Naive B cell (primary cell): ENCODE results near the gene SAMD4A. TPM values are rescaled to one million over a fixed set of nuclear protein-coding genes. Genes with fewer than 3 reads are reported as not detected.

ENCODE experiments used
- ATAC-seq, 2 donors: fragments of 150-1000 bp; cut with Tn5 transposase; 2 replicates each; pipeline ENCODE4 v1.10.0; 2021; ENCODE audit warnings: low read depth in 2 of 2, mild to moderate bottlenecking in 2 of 2, moderate library complexity in 2 of 2
- DNase-seq: peaks from one replicate; pipeline ENCODE4 v3.0.0; 2022
- H3K27ac Mint-ChIP-seq, 6 donors: one replicate each; pipeline ENCODE4 v1.8.0; 2020 to 2022; ENCODE audit warnings: mild to moderate bottlenecking in 6 of 6, mixed read lengths in 6 of 6, moderate library complexity in 5 of 6, inconsistent platforms in 2 of 6
- H3K27me3 Mint-ChIP-seq, 3 donors: one replicate each; pipeline ENCODE4 v1.8.0; 2021 to 2022; ENCODE audit warnings: mixed read lengths in 3 of 3, mild to moderate bottlenecking in 1 of 3
- H3K36me3 Mint-ChIP-seq, 2 donors: one replicate each; pipeline ENCODE4 v1.8.0; 2020 to 2022; ENCODE audit warnings: mixed read lengths in 2 of 2, inconsistent platforms in 1 of 2, mild to moderate bottlenecking in 1 of 2
- H3K4me1 Mint-ChIP-seq, 3 donors: one replicate each; pipeline ENCODE4 v1.8.0; 2020 to 2022; ENCODE audit warnings: mixed read lengths in 3 of 3, inconsistent platforms in 1 of 3, mild to moderate bottlenecking in 1 of 3, moderate library complexity in 1 of 3
- H3K4me3 Mint-ChIP-seq, 8 donors: one replicate each; pipeline ENCODE4 v1.8.0; 2020 to 2022; ENCODE audit warnings: mild to moderate bottlenecking in 8 of 8, mixed read lengths in 8 of 8, moderate library complexity in 8 of 8, inconsistent platforms in 2 of 8
- H3K9me3 Mint-ChIP-seq, 7 donors: one replicate each; pipeline ENCODE4 v1.8.0; 2020 to 2022; ENCODE audit warnings: mixed read lengths in 7 of 7, mild to moderate bottlenecking in 5 of 7, inconsistent platforms in 2 of 7, moderate library complexity in 1 of 7
- polyA plus RNA-seq, 6 donors: library from polyadenylated mRNA; unstranded; fragments of 300-500 nt; fragmentation: Illumina TruSeq; gene quantifications; one replicate each; pipeline ENCODE4 v1.2.3, GENCODE V29; 2021; ENCODE audit warnings: low read depth in 6 of 6

Gene SAMD4A
- polyA plus RNA-seq, 6 donors from 2014 or later: 0.84 to 2.1 (median 1.2) TPM; not detected in 1

- ATAC-seq: no peak
- Mint-ChIP-seq H3K27me3 (no peaks in the 10 kb centered on the region), H3K36me3 (peaks cover 0 to 4% of the 10 kb centered on the region in 2 donors), H3K4me3 (no peak overlapping the region), H3K27ac (no peak overlapping the region), H3K9me3 (no peaks in the 10 kb centered on the region), H3K4me1 (peaks cover 11 to 25% (median 12%) of the 10 kb centered on the region in 3 donors)
- no peak for DNase-seq
These were observed 115.7 kb downstream of the SAMD4A start for GRCh38 chr14:54682578-54682977.

- DNase-seq (no peak), ATAC-seq (peak in 1 of 2 donors; percentile 85)
- peak overlapping the region in 3 of 6 donors; percentile 7 to 27 (median 16) for H3K27ac Mint-ChIP-seq
- no peaks in the 10 kb centered on the region for H3K36me3 Mint-ChIP-seq
- H3K9me3 Mint-ChIP-seq: no peaks in the 10 kb centered on the region
- peaks cover 8 to 29% (median 12%) of the 10 kb centered on the region in 3 donors for H3K4me1 Mint-ChIP-seq
- H3K27me3 Mint-ChIP-seq: no peaks in the 10 kb centered on the region
- H3K4me3 Mint-ChIP-seq: no peak overlapping the region
These were observed 117.2 kb downstream of the SAMD4A start for GRCh38 chr14:54683882-54684794.

- ATAC-seq (no peak), DNase-seq (no peak)
- H3K27me3 Mint-ChIP-seq: no peaks in the 10 kb centered on the region
- no peaks in the 10 kb centered on the region for H3K9me3 Mint-ChIP-seq
- no peak overlapping the region for H3K27ac Mint-ChIP-seq
- H3K36me3 Mint-ChIP-seq: no peaks in the 10 kb centered on the region
- H3K4me3 Mint-ChIP-seq: no peak overlapping the region
- peaks cover 8 to 29% (median 16%) of the 10 kb centered on the region in 3 donors for H3K4me1 Mint-ChIP-seq
These were observed 118.4 kb downstream of the SAMD4A start for GRCh38 chr14:54685286-54685845.

- ATAC-seq (no peak), DNase-seq (no peak)
- no peaks in the 10 kb centered on the region for H3K36me3 Mint-ChIP-seq
- H3K27me3 Mint-ChIP-seq: no peaks in the 10 kb centered on the region
- no peak overlapping the region for H3K4me3 Mint-ChIP-seq
- peaks cover 8 to 36% (median 19%) of the 10 kb centered on the region in 3 donors for H3K4me1 Mint-ChIP-seq
- peak overlapping the region in 3 of 6 donors; percentile 20 to 44 (median 32) for H3K27ac Mint-ChIP-seq
- H3K9me3 Mint-ChIP-seq: no peaks in the 10 kb centered on the region
These were observed 119.4 kb downstream of the SAMD4A start for GRCh38 chr14:54686219-54686870.

GRCh38 chr14:54686871-54687749, 120.2 kb downstream of the SAMD4A start:
- peak overlapping the region in 2 of 6 donors; percentile 58 to 77 for H3K27ac Mint-ChIP-seq
- peaks cover 8 to 36% (median 19%) of the 10 kb centered on the region in 3 donors for H3K4me1 Mint-ChIP-seq
- ATAC-seq (no peak), DNase-seq (no peak)
- no peaks in the 10 kb centered on the region for H3K36me3 Mint-ChIP-seq
- H3K4me3 Mint-ChIP-seq: no peak overlapping the region
- no peaks in the 10 kb centered on the region for H3K27me3 Mint-ChIP-seq
- H3K9me3 Mint-ChIP-seq: no peaks in the 10 kb centered on the region

- Mint-ChIP-seq H3K36me3 (no peaks in the 10 kb centered on the region), H3K4me3 (peak overlapping the region in 1 of 8 donors; percentile 56), H3K9me3 (no peaks in the 10 kb centered on the region), H3K27me3 (no peaks in the 10 kb centered on the region), H3K27ac (peak overlapping the region in 1 of 6 donors; percentile 77), H3K4me1 (peaks cover 8 to 30% (median 19%) of the 10 kb centered on the region in 3 donors)
- DNase-seq (no peak), ATAC-seq (no peak)
These were observed 120.8 kb downstream of the SAMD4A start for GRCh38 chr14:54687750-54688119.

- Mint-ChIP-seq H3K4me3 (no peak overlapping the region), H3K27me3 (no peaks in the 10 kb centered on the region), H3K36me3 (no peaks in the 10 kb centered on the region), H3K4me1 (peaks cover 8 to 28% (median 19%) of the 10 kb centered on the region in 3 donors), H3K27ac (peak overlapping the region in 1 of 6 donors; percentile 27), H3K9me3 (no peaks in the 10 kb centered on the region)
- ATAC-seq (no peak), DNase-seq (no peak)
These were observed 121.3 kb downstream of the SAMD4A start for GRCh38 chr14:54688229-54688628.

- ATAC-seq: no peak
- no peak for DNase-seq
- H3K36me3 Mint-ChIP-seq: no peaks in the 10 kb centered on the region
- H3K27me3 Mint-ChIP-seq: no peaks in the 10 kb centered on the region
- no peak overlapping the region for H3K27ac Mint-ChIP-seq
- no peaks in the 10 kb centered on the region for H3K9me3 Mint-ChIP-seq
- peaks cover 8 to 31% (median 18%) of the 10 kb centered on the region in 3 donors for H3K4me1 Mint-ChIP-seq
- H3K4me3 Mint-ChIP-seq: no peak overlapping the region
These were observed 123.0 kb downstream of the SAMD4A start for GRCh38 chr14:54689928-54690327.

GRCh38 chr14:54690887-54691286, 124.0 kb downstream of the SAMD4A start:
- Mint-ChIP-seq H3K36me3 (no peaks in the 10 kb centered on the region), H3K9me3 (no peaks in the 10 kb centered on the region), H3K4me3 (no peak overlapping the region), H3K4me1 (peaks cover 6 to 31% (median 18%) of the 10 kb centered on the region in 3 donors), H3K27me3 (no peaks in the 10 kb centered on the region), H3K27ac (peak overlapping the region in 1 of 6 donors; percentile 64)
- ATAC-seq (no peak), DNase-seq (no peak)

- Mint-ChIP-seq H3K27ac (peak overlapping the region in 2 of 6 donors; percentile 29 to 64), H3K9me3 (no peaks in the 10 kb centered on the region), H3K4me3 (no peak overlapping the region), H3K27me3 (no peaks in the 10 kb centered on the region), H3K4me1 (peaks cover 6 to 31% (median 14%) of the 10 kb centered on the region in 3 donors), H3K36me3 (no peaks in the 10 kb centered on the region)
- ATAC-seq (peak in 1 of 2 donors; percentile 27), DNase-seq (no peak)
These were observed 124.8 kb downstream of the SAMD4A start for GRCh38 chr14:54691525-54692283.

GRCh38 chr14:54692284-54692772, 125.4 kb downstream of the SAMD4A start:
- H3K36me3 Mint-ChIP-seq: no peaks in the 10 kb centered on the region
- no peaks in the 10 kb centered on the region for H3K9me3 Mint-ChIP-seq
- H3K4me3 Mint-ChIP-seq: no peak overlapping the region
- H3K27me3 Mint-ChIP-seq: no peaks in the 10 kb centered on the region
- H3K4me1 Mint-ChIP-seq: peaks cover 6 to 26% (median 10%) of the 10 kb centered on the region in 3 donors
- no peak for DNase-seq
- H3K27ac Mint-ChIP-seq: peak overlapping the region in 1 of 6 donors; percentile 40
- ATAC-seq: no peak

GRCh38 chr14:54693761-54694160, 126.8 kb downstream of the SAMD4A start:
- H3K27me3 Mint-ChIP-seq: no peaks in the 10 kb centered on the region
- no peak for DNase-seq
- peak overlapping the region in 1 of 8 donors; percentile 49 for H3K4me3 Mint-ChIP-seq
- no peaks in the 10 kb centered on the region for H3K36me3 Mint-ChIP-seq
- H3K9me3 Mint-ChIP-seq: no peaks in the 10 kb centered on the region
- H3K4me1 Mint-ChIP-seq: peaks cover 10 to 22% (median 10%) of the 10 kb centered on the region in 3 donors
- ATAC-seq: no peak
- H3K27ac Mint-ChIP-seq: peak overlapping the region in 3 of 6 donors; percentile 3 to 64 (median 23)
